Mammary epithelial cell (primary cell): Measurements from ENCODE around the gene S1PR4.
"Not testable (repeated sequence)": the region's sequence is repeated elsewhere in the genome, so short reads cannot be mapped to it uniquely, and the experiment has no call there.

Experiments
- EZH2 ChIP-seq: IDR thresholded peaks from 2 replicates; pipeline ENCODE4 v1.6.1; 2012; ENCODE audit warnings: low read length, inconsistent platforms, borderline replicate concordance
- TF ChIP-seq, protein P1 (sequence below), 2 donors: IDR thresholded peaks in 1 of 2; conservative IDR thresholded peaks in 1 of 2; 2 replicates each; pipeline ENCODE4 v1.5.1; 2011 to 2012; ENCODE audit warnings: inconsistent platforms in 2 of 2, low read length in 2 of 2, mild to moderate bottlenecking in 2 of 2, control low read depth in 1 of 2, low read depth in 1 of 2; ENCODE audit not compliant: insufficient read depth in 1 of 2; ENCODE audit errors: extremely low read depth in 1 of 2

DNA sequence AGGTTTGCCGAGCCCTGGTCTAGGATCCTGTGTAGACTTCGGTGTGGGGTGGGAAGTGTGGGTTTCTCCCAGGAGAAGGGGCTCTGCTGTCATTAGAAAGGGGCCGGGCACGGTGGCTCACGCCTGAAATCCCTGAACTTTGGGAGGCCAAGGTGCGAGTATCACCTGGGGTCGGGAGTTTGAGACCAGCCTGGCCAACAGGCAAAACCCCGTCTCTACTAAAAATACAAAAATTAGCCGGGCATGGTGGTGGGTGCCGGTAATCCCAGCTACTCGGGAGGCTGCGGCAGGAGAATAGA lies 13.2 kb downstream of the S1PR4 start:
- TF ChIP-seq, protein P1, sequence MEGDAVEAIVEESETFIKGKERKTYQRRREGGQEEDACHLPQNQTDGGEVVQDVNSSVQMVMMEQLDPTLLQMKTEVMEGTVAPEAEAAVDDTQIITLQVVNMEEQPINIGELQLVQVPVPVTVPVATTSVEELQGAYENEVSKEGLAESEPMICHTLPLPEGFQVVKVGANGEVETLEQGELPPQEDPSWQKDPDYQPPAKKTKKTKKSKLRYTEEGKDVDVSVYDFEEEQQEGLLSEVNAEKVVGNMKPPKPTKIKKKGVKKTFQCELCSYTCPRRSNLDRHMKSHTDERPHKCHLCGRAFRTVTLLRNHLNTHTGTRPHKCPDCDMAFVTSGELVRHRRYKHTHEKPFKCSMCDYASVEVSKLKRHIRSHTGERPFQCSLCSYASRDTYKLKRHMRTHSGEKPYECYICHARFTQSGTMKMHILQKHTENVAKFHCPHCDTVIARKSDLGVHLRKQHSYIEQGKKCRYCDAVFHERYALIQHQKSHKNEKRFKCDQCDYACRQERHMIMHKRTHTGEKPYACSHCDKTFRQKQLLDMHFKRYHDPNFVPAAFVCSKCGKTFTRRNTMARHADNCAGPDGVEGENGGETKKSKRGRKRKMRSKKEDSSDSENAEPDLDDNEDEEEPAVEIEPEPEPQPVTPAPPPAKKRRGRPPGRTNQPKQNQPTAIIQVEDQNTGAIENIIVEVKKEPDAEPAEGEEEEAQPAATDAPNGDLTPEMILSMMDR (conservative IDR thresholded peaks at IDR 0.05 in 1 of 2, IDR thresholded peaks at IDR 0.05 in 1 of 2; ENCODE audit: extremely low read depth in 1 of 2, insufficient read depth in 1 of 2, low read depth in 1 of 2, low read length in 2 of 2) = not testable (repeated sequence)
- TF ChIP-seq EZH2 = not testable (repeated sequence)
